C4-2B (cell line): ENCODE results near the gene TMTC1.

Experiments used
- ZFX ChIP-seq: fragments of 450-650 bp; IDR thresholded peaks from 2 replicates; pipeline ENCODE4 v1.6.1; 2017
- TF ChIP-seq, protein P1 (sequence below): fragments of 450-650 bp; conservative IDR thresholded peaks from 2 replicates; pipeline ENCODE4 v1.5.1; 2017; ENCODE audit warnings: mild to moderate bottlenecking

DNA sequence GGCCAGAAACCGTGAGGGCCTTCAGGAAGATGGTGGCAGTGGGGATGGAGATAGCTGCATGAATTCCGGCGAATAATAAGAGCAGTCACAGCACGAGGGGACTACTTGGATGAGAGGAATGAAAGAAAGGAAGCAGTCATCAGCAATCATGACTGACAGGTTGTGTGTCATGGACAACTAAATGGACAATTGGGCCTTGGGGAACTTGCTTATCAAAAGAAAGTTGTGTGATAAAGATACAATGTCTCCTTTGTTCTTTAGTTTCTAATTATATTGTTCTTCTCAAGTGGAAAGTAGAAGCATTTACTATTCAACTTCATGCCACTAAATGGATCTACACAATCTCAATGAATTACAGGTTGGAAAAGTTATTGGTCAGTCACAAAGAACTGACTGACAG lies 130.5 kb downstream of the TMTC1 start:
- TF ChIP-seq, protein P1, sequence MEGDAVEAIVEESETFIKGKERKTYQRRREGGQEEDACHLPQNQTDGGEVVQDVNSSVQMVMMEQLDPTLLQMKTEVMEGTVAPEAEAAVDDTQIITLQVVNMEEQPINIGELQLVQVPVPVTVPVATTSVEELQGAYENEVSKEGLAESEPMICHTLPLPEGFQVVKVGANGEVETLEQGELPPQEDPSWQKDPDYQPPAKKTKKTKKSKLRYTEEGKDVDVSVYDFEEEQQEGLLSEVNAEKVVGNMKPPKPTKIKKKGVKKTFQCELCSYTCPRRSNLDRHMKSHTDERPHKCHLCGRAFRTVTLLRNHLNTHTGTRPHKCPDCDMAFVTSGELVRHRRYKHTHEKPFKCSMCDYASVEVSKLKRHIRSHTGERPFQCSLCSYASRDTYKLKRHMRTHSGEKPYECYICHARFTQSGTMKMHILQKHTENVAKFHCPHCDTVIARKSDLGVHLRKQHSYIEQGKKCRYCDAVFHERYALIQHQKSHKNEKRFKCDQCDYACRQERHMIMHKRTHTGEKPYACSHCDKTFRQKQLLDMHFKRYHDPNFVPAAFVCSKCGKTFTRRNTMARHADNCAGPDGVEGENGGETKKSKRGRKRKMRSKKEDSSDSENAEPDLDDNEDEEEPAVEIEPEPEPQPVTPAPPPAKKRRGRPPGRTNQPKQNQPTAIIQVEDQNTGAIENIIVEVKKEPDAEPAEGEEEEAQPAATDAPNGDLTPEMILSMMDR = no peak
- TF ChIP-seq ZFX = no peak
